ENCODE measurements around the gene MAST3. TPM values are rescaled to one million over a fixed set of nuclear protein-coding genes. Genes with fewer than 3 reads are reported as not detected.

The MAST3 gene
- total and polyA plus RNA-seq, 2 donors (not counting 3 experiments of a cell fraction or from before 2014, with no cell fraction given): 1.5 to 2.7 TPM

- POLR2A ChIA-PET: no interaction called here
Measured at GRCh38 chr19:18059902-18060301, 37.7 kb upstream of the MAST3 start.

More at GRCh38 chr19:18059902-18060301, 37.7 kb upstream of the MAST3 start:
- FAIRE-seq (no peak), DNase-seq (ENCODE audit: low read depth, low spot score) (no peak)
- no peak overlapping the region for H3K4me2 ChIP-seq (ENCODE audit: insufficient read depth, low read length)
- TF ChIP-seq POLR2A (IDR thresholded peaks at IDR 0.05; ENCODE audit: low read depth, low read length) (no peak), CTCF (IDR thresholded peaks at IDR 0.05; ENCODE audit: extremely low read depth in 1 of 2, insufficient read depth in 1 of 2, low read depth in 1 of 2, low read length in 2 of 2) (no peak), FOS (IDR thresholded peaks at IDR 0.05; ENCODE audit: borderline replicate concordance, insufficient read depth, low read length) (no peak), MYC (IDR thresholded peaks at IDR 0.05; ENCODE audit: low read depth, low read length) (no peak), EZH2 (IDR thresholded peaks at IDR 0.05; ENCODE audit: borderline replicate concordance, low read depth, low read length, severe bottlenecking) (no peak)
- TF ChIP-seq, protein P1, sequence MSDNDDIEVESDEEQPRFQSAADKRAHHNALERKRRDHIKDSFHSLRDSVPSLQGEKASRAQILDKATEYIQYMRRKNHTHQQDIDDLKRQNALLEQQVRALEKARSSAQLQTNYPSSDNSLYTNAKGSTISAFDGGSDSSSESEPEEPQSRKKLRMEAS (IDR thresholded peaks at IDR 0.05; ENCODE audit: insufficient read depth, insufficient read length): no peak
- CTCF ChIA-PET: interaction anchor here (0.6 to 4.2 kb wide), 5 partner anchors 53 to 190 kb away, joined by 3 to 46 read pairs (median 3); partner anchors contain the start of gene ARRDC2
- H3K36me3 ChIP-seq (ENCODE audit: control insufficient read depth in 2 of 2, extremely low read depth in 1 of 2, insufficient read depth in 2 of 2, low read length in 2 of 2): no peaks in the 10 kb centered on the region
- intact Hi-C loops (cut with micrococcal nuclease): loop anchor here (5.0 kb wide), 2 partner anchors 38 to 123 kb away; no protein-coding TSS in a partner anchor
- BruUV-seq (replicated peaks): no TSS peak
- peaks cover 5% of the 10 kb centered on the region for H3K4me1 ChIP-seq (ENCODE audit: control insufficient read depth, extremely low read depth, insufficient read depth, low read length)
- no peak overlapping the region for H3K4me3 ChIP-seq (replicated peaks in 1 of 3; ENCODE audit: insufficient read depth in 1 of 3, low read depth in 1 of 3, low read length in 3 of 3)
- H3K27ac ChIP-seq (ENCODE audit: insufficient read depth, low read depth, low read length): no peak overlapping the region
- dilution Hi-C loops (cut with MboI; ENCODE audit: extremely low pct_ligation_motif_present, low sequenced_read_pairs): no loop called here
- no peaks in the 10 kb centered on the region for H3K9me3 ChIP-seq (replicated peaks; ENCODE audit: control insufficient read depth, insufficient read depth, low read length)
- H3K27me3 ChIP-seq (ENCODE audit: control insufficient read depth in 2 of 2, insufficient read depth in 2 of 2, low read length in 2 of 2): no peaks in the 10 kb centered on the region
- no peaks in the 10 kb centered on the region for H4K20me1 ChIP-seq (replicated peaks; ENCODE audit: control insufficient read depth, extremely low read depth, insufficient read depth, low read length)
- H3K9ac ChIP-seq (replicated peaks; ENCODE audit: extremely low read depth, insufficient read depth, low read length): no peak overlapping the region
- H3K9me1 ChIP-seq (replicated peaks; ENCODE audit: control insufficient read depth, extremely low read depth, insufficient read depth, low read length): no peaks in the 10 kb centered on the region
- H3K79me2 ChIP-seq (ENCODE audit: control insufficient read depth, insufficient read depth, low read length): no peaks in the 10 kb centered on the region
- H2AFZ ChIP-seq (ENCODE audit: low read depth, low read length): no peak overlapping the region

All from endothelial cell of umbilical vein (primary cell).